ENCODE data around the gene ATG7.
"Not testable (repeated sequence)": the region's sequence is repeated elsewhere in the genome, so short reads cannot be mapped to it uniquely, and the experiment has no call there.

ATG7 gene

GRCh38 chr3:11514191-11514821 is 242.1 kb downstream of the ATG7 start:
- no peak for DNase-seq

- no peak for DNase-seq
Observed at GRCh38 chr3:11517601-11518000, 245.4 kb downstream of the ATG7 start.

- no peak for DNase-seq
Observed at GRCh38 chr3:11521167-11521566, 249.0 kb downstream of the ATG7 start.

GRCh38 chr3:11522398-11522715 is 250.2 kb downstream of the ATG7 start:
- no peak for DNase-seq

- DNase-seq: no peak
Observed at GRCh38 chr3:11522953-11523571, 250.9 kb downstream of the ATG7 start.

- no peak for DNase-seq
Observed at GRCh38 chr3:11523572-11524101, 251.4 kb downstream of the ATG7 start.

- not testable (repeated sequence) for DNase-seq
Observed at GRCh38 chr3:11526121-11526520, 253.9 kb downstream of the ATG7 start.

- no peak for DNase-seq
Observed at GRCh38 chr3:11529281-11529680, 257.1 kb downstream of the ATG7 start.

- DNase-seq: no peak
Observed at GRCh38 chr3:11530153-11530721, 258.0 kb downstream of the ATG7 start.

GRCh38 chr3:11532931-11533391 is 260.8 kb downstream of the ATG7 start:
- no peak for DNase-seq

GRCh38 chr3:11534011-11534792 is 262.0 kb downstream of the ATG7 start:
- DNase-seq: no peak

GRCh38 chr3:11534793-11535101 is 262.6 kb downstream of the ATG7 start:
- no peak for DNase-seq

GRCh38 chr3:11535243-11535960 is 263.2 kb downstream of the ATG7 start:
- no peak for DNase-seq

- no peak for DNase-seq
Observed at GRCh38 chr3:11536132-11536935, 264.1 kb downstream of the ATG7 start.

GRCh38 chr3:11536936-11537612 is 264.9 kb downstream of the ATG7 start:
- DNase-seq: no peak

GRCh38 chr3:11538581-11538980 is 266.4 kb downstream of the ATG7 start:
- no peak for DNase-seq

- DNase-seq: no peak
Observed at GRCh38 chr3:11539218-11539617, 267.0 kb downstream of the ATG7 start.

- DNase-seq: no peak
Observed at GRCh38 chr3:11539677-11540076, 267.5 kb downstream of the ATG7 start.

- no peak for DNase-seq
Observed at GRCh38 chr3:11541321-11542303, 269.4 kb downstream of the ATG7 start.

- DNase-seq: no peak
Observed at GRCh38 chr3:11542551-11542950, 270.4 kb downstream of the ATG7 start.

All from NCI-H1092 treated with DMSO at 0.1 percent for 48 hours (cell line).